LNCaP clone FGC (cell line): ENCODE results near the gene TP53I13.

Experiments
- DNase-seq: peaks from one replicate; pipeline ENCODE4 v3.0.0-alpha.2; 2011; ENCODE audit warnings: low read depth
- H3K4me3 ChIP-seq: 2 replicates; pipeline ENCODE4 v1.5.1; 2011; ENCODE audit warnings: mild to moderate bottlenecking, low read depth, low read length, control low read depth
- CTCF ChIP-seq: IDR thresholded peaks from 2 replicates; pipeline ENCODE4 v1.5.1; 2012; ENCODE audit warnings: mild to moderate bottlenecking; ENCODE audit not compliant: control insufficient read depth, insufficient read depth; ENCODE audit errors: extremely low read depth

Gene TP53I13

GRCh38 chr17:29560316-29560715 lies 8.2 kb upstream of the TP53I13 start:
- H3K4me3 ChIP-seq = no peak overlapping the region
- no peak for DNase-seq
- TF ChIP-seq CTCF = no peak

GRCh38 chr17:29561554-29562517 lies 6.7 kb upstream of the TP53I13 start:
- no peak overlapping the region for H3K4me3 ChIP-seq
- no peak for DNase-seq
- no peak for TF ChIP-seq CTCF

DNA sequence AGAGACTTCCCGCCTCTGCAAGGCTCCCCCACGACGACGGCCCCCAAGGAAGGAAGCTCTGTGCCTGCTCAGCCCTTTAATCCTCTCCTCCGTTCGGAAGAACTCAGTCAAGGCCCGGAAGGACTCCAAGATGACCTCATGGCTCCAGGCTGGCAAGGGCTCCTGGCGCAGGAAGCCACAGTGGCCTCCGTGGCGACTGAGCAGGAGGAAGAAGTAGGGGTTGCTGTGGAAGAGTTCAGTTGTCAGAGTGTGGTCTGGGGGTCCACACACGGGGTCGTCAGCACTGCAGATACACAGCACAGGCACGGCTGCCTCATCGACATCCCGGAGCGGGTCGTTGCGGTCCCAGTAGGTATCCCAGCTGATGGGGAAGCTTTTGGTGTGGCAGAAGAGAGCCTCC lies 5.9 kb upstream of the TP53I13 start:
- TF ChIP-seq CTCF = no peak
- no peak for DNase-seq
- no peak overlapping the region for H3K4me3 ChIP-seq

GRCh38 chr17:29563816-29564215 lies 4.7 kb upstream of the TP53I13 start:
- no peak for DNase-seq
- H3K4me3 ChIP-seq = no peak overlapping the region
- no peak for TF ChIP-seq CTCF

DNA sequence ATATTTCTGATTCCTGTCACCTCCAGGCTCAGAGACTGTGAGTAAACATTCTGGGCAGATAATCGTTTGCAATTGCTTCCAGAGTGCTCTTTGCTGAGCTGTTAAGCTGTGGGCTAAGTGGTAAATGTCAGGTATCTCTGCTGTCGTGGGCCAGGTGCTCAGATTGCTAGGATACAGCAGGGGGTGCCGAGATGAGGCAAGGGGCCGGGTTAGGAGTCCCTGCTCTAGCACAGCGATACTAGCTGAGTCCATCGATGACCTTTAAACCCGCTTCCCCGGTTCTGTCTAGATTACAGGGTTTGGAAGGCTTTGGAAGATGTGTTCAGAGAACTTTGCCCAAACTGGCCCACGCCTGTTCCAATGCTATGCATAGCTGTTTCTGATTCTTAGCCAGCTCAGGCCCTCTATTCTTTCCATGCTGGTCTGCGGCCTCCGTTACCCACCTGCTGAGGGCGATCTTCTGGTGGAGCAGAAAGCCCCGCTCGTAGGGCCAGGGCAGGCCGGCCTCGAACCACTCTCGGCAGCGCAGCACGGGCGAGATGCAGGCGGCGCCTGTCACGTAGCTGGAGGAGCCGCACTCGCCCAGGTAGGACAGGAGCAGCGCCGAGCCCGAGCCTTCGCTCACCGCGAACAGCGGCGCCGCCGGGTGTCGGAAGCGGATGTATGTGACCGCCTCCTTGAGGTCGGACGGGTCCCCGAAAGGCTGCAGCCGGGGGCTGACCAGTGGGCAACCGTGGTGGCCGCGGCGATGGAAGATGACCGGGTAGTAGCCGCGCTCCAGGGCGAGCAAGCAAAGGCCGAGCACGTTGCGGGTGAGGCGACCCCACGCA lies 2.6 kb upstream of the TP53I13 start:
- DNase-seq = no peak
- H3K4me3 ChIP-seq = no peak overlapping the region
- no peak for TF ChIP-seq CTCF

GRCh38 chr17:29566473-29567303 lies 1.8 kb upstream of the TP53I13 start, which contains the start of gene ABHD15:
Gene ABHD15, minus strand, starts transcription at chr17:29567037. Its CDS starts 71 bp downstream, at chr17:29566966.
- DNase-seq = no peak
- peak within 1 kb of the TSS; percentile 77 for H3K4me3 ChIP-seq
- no peak for TF ChIP-seq CTCF
